ENCODE measurements around the gene MED26.
A peak's percentile ranks its signal among the peaks of the same experiment; 100 is the strongest.
"Not testable (repeated sequence)": the region's sequence is repeated elsewhere in the genome, so short reads cannot be mapped to it uniquely, and the experiment has no call there.

MED26 gene, protein sequence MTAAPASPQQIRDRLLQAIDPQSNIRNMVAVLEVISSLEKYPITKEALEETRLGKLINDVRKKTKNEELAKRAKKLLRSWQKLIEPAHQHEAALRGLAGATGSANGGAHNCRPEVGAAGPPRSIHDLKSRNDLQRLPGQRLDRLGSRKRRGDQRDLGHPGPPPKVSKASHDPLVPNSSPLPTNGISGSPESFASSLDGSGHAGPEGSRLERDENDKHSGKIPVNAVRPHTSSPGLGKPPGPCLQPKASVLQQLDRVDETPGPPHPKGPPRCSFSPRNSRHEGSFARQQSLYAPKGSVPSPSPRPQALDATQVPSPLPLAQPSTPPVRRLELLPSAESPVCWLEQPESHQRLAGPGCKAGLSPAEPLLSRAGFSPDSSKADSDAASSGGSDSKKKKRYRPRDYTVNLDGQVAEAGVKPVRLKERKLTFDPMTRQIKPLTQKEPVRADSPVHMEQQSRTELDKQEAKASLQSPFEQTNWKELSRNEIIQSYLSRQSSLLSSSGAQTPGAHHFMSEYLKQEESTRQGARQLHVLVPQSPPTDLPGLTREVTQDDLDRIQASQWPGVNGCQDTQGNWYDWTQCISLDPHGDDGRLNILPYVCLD

GRCh38 chr19:16628183-16628983 is at the start of gene MED26:
Gene MED26, minus strand, starts transcription at chr19:16628204. Its CDS starts 261 bp downstream, at chr19:16627943.
- DNase-seq, result peak; percentile 96

- DNase-seq, result no peak
Observed at GRCh38 chr19:16677055-16677454, 49.1 kb upstream of the MED26 start.

DNA sequence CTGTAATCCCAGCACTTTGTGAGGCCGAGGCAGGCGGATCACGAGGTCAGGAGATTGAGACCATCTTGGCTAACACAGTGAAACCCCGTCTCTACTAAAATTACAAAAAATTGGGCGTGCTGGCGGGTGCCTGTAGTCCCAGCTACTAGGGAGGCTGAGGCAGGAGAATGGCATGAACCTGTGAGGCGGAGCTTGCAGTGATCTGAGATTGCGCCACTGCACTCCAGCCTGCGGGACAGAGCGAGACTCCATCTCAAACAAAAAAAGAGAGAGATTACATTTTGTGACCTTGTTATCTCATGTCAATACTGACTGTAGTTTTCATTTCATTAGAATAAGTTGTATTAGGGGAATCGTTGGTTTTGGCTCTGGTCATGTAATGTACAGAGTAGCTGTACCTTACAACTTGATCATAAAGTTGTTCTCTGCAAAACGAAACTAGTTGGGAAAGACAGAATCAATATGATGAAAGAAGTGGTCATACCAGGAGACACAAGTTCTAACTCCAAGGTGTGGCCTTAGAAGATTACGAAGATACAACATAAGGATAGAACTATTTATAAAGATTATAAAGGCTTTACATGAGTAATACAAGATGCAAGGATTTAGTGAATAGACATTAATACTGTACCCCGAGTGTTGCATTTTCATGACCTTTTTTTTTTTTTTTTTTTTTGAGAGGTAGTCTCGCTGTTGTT is 48.2 kb upstream of the MED26 start:
- DNase-seq, result no peak

GRCh38 chr19:16673839-16674238 is 45.8 kb upstream of the MED26 start:
- not testable (repeated sequence) for DNase-seq

DNA sequence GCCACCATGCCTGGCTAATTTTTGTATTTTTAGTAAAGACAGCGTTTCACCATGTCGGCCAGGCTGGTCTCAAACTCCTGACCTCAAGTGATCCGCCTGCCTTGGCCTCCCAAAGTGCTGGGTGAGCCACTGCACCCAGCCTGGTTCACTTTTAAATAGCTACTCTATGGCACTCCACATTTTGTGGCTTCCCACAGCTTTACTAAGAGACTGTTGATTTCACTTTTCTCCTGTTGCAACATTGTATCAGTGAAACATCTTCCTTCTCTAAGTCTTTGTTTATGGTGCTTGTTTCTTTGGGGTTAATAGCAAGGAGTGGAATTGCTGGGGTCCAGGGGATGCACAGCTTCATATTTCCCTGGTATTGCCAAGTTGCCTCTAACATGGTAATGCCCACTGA is 45.2 kb upstream of the MED26 start:
- DNase-seq, result no peak

- DNase-seq, result no peak
Observed at GRCh38 chr19:16671652-16672274, 43.8 kb upstream of the MED26 start.

- no peak for DNase-seq
Observed at GRCh38 chr19:16670291-16670690, 42.3 kb upstream of the MED26 start.

DNA sequence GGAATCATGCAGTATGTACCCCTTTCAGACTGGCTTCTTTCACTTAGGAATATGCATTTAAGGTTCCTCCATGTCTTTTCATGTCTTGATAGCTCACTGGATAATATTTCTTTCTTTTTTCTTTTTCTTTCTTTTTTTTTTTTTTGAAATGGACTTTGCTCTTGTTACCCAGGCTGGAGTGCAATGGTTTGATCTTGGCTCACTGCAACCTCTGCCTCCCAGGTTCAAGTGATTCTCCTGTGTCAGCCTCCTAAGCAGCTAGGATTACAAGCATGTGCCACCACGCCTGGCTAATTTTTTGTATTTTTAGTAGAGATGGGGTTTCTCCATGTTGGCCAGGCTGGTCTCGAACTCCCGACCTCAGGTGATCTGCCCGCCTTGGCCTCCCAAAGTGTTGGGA is 40.7 kb upstream of the MED26 start:
- not testable (repeated sequence) for DNase-seq

DNA sequence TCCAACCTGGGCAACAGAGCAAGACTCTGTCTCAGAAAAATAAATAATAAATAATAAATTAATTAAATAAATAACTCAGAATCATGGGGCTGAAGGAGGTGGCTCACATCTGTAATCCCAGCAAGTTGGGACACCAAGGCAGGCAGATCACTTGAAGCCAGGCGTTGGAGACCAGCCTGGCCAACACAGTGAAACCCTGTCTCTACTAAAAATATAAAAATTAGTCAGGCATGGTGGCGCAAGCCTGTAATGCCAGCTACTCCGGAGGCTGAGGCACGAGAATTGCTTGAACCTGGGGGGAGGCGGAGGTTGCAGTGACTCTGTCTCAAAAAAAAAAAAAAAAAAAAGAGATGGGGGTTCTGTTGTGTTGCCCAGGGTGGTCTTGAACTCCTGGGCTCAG is 40.2 kb upstream of the MED26 start:
- no peak for DNase-seq

GRCh38 chr19:16661480-16662034 is 33.6 kb upstream of the MED26 start:
- peak; percentile 5 for DNase-seq

DNA sequence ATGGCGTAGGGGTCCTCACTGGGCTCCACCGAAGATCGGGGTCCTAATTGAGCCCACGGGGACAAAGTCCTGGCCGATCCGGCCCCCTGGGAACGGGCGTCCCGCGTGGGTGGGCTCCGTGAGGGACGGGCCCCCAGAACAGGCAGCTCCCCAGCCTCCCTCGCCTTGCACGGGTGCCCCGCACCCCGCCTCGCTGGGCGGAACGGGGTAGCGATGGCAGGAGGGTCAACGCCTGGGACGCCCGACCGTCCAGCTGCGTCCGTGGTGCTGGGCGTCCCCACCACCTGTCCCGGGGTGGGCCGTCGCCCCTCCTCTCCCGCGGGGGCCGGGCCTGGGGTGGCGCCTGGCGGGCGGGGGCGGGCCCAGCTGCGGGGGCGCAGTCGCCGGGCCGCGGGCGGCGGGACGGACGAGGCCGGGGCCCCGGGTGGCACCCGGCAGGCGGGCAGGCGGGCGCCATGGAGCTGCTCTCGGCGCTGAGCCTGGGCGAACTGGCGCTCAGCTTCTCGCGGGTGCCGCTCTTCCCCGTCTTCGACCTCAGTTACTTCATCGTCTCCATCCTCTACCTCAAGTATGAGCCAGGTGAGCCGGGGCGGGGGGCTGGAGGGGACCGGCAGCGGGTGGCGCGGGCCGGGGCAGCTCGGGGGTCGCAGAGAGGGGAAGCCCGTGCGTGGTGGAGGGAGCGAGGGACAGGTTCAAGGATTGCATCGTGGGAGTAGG is 32.9 kb upstream of the MED26 start, which contains the start of gene TMEM38A:
TSS of gene TMEM38A (plus strand) at position 377 of the 717 bp plus-strand sequence. CDS start at position 456, 79 bp downstream.
- peak; percentile 57 for DNase-seq

GRCh38 chr19:16659832-16660708 is 32.1 kb upstream of the MED26 start, which contains the start of gene SMIM7:
Gene SMIM7, minus strand, starts transcription at chr19:16660144. Its CDS starts 34 bp downstream, at chr19:16660110.
- peak; percentile 99 for DNase-seq

DNA sequence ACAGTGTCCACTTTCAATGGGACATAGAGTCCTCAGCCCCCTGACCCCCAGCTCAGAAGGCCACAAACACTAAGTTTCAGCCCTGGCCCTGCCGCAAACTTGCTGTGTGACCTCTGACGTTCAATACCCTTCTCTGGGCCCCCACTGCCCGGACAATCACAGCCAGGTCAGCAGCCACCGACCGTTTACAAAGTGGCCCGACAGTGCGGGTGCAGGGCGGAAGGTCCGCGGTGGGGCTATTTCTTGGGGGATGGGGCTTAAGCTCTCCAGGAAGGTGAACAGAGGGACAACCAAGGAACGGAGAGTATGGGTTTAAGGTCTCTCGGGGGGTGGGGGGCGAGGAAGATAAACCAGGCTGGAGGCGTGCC is 31.4 kb upstream of the MED26 start:
- no peak for DNase-seq

GRCh38 chr19:16657384-16657783 is 29.4 kb upstream of the MED26 start:
- no peak for DNase-seq

DNA sequence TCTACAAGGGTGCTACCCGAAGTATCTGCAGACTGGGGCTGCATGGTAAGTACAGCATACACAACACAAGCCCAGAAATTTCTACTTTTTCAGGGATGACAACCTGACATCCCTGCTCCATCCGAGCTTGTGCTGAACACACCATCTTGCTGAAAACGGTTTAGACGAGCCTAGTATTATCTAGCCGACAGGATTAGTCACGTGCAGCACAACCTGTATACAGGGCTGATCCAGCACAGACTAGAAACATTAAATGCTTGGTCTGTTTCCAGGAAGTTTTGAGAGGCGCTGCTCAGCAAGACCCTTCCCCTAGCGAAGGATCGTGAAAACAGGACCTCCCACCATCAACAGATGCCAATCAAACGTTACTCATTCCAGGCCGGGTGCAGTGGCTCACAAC is 27.7 kb upstream of the MED26 start:
- no peak for DNase-seq

DNA sequence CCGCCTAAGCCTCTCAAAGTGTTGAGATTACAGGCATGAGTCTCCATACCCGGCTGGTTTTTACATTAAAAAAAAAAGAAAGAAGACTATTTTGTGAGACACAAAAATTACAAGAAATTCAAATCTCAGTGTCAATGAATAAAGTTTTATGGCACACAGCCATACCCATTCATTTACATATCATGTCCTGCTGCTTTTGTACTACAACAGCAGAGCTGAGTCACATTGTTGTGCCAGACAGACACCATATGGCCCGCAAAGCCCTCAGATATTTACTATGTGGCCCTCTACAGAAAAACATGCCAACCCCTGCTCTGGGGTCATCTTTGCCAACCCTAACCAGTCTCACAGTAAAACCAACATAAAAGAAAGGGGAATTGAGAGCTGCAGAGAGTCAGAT is 26.6 kb upstream of the MED26 start:
- DNase-seq, result no peak

GRCh38 chr19:16654140-16654539 is 26.1 kb upstream of the MED26 start:
- DNase-seq, result no peak

DNA sequence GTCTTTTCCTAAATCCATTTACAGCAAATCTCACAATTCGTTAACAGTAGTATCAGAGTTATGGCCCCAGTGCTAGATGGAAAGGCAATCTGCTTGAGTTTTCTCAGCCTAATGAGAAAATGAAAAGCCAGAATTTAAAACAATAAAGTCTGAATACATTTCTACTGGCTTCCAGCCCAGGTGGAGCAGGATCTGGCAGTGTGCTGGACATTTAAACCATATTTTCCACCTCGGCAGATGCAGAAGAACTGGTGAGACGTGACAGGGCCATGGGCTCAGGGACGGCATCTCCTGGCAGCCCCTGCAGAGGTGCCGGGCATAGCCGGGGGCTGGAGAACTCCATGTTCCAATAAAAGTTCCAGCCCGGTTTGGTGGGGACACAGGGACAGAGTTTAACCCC is 24.9 kb upstream of the MED26 start:
- DNase-seq, result no peak

- not testable (repeated sequence) for DNase-seq
Observed at GRCh38 chr19:16651421-16652188, 23.6 kb upstream of the MED26 start.

Data from CD4-positive, alpha-beta T cell treated with Interleukin-6 for 4 hours (primary cell).